Ramos (cell line): ENCODE data around the gene FNIP2.
"Not testable (repeated sequence)": the region's sequence is repeated elsewhere in the genome, so short reads cannot be mapped to it uniquely, and the experiment has no call there.

Experiments
- in situ Hi-C: fragments of 300-500 bp; cut with MboI; formaldehyde crosslinking; loops from one replicate; pipeline ENCODE4 v1.14.3; 2022; ENCODE audit warnings: low sequenced_read_pairs; ENCODE audit not compliant: unreplicated experiment

FNIP2 gene

DNA sequence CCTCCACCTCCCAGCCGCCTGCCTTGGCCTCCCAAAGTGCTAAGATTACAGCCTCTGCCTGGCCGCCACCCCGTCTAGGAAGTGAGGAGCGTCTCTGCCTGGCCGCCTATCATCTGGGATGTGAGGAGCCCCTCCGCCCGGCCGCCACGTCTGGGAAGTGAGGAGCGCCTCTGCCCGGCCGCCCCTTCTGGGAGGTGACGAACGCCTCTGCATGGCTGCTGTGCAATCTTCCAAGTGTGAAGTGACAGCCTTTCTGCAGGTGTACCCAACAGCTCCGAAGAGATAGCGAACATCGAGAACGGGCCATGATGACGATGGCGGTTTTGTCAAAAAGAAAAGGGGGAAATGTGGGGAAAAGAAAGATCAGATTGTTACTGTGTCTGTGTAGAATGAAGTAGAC is 9.3 kb upstream of the FNIP2 start:
- in situ Hi-C loops, result not testable (repeated sequence)

DNA sequence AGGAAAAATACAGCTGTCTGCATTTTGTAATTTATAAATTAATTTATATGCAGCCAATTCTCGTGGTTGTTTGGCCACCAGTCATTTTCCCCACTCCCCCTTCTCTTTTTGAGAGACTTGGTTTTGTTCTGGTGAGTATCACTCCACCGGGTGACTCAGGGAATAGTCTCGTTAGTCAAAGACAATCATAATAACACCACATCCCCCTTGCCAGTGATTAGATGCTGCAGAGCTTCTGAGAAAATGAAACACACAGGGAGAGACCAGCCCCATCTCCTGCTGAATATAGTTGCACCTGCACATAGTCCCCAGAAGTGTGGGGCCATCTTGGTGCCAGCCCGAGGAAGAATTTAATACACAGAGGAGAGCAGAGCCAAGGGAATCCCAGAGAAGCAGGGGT is 8.0 kb upstream of the FNIP2 start:
- in situ Hi-C loops, result no loop called here

DNA sequence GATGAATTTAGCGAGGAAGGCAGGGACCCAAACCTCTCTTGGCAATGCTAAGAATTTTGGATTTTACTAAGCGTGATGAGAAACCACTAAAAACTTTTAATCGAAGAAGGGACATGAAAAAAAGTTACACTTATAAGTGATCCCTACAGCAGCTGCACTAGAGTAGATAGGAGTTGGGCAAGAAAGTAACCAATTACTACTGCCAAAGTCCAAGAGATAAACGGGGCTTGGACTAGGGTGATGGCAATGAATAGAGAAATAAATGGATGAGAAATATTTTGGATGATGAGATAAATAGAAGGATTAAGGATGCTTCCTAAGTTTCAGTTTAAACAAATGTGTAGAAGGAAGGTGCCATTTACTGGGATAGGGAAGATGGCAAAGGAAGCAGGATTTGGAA is 6.3 kb upstream of the FNIP2 start:
- in situ Hi-C loops, result no loop called here

DNA sequence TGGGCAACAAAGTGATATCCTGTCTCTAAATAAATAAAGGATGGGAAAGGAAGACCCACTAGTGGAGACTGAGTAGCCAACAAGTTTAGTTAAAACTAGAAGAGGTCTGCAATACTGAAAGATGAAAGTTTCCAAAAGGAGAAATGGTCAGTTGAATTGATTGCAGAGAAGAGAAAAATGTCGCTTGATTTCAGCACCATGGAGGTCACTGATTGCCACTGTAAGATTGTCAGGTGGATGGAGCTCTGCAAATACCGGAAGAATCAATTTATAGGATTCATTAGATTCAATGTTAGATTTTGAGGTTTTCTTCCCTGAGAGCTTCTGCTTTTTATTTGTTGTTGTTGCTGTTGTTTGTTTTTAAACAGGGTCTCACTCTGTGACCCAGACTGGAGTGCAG is 5.4 kb upstream of the FNIP2 start:
- in situ Hi-C loops, result no loop called here

DNA sequence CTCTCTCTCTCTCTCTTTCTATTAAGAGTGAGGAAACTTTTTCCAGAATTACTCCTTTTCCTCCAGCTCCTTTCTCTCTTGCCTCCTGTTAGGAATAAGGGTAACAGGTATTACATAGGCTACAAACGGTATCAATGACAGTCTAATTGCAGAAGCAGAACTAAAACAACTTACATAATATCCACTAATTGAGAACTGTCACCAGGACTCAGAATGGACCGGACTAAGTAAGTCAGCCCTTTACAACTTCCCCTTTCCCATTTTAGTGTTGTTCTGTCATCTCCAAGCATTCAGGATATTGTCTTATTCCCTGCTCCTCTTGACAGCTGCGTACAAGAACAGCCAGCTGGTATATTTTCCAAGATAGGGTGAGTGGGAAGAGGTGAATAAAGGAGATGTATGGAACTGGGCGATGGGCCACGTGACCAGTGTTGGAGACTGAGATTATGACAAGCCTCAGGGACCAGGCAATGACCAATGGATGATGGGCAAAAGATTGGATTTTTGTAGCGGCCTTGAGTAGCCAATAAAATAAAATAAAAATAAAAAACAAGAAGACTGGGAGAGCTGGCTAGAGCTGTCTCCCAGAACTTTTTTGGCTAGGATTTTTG is 2.3 kb upstream of the FNIP2 start:
- in situ Hi-C loops, result no loop called here

DNA sequence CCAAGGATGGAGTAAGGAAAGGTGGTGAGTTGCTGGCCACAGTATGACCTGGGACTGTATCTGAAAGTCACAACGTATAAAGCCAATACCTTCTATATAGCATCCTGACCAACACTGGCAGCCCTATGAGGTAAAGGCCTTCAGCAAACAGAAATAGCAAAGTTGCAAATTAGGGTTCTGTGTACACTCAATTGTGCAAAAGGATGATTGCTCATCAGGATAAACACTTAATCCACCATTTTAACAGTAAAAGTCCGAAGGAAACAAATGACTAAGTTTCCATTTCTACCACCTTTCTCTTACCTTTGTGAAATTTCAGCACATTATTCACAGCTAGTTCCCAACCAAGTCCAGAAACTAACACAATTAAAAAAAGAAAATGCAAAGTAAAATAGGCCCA is 1.4 kb upstream of the FNIP2 start:
- in situ Hi-C loops, result no loop called here

DNA sequence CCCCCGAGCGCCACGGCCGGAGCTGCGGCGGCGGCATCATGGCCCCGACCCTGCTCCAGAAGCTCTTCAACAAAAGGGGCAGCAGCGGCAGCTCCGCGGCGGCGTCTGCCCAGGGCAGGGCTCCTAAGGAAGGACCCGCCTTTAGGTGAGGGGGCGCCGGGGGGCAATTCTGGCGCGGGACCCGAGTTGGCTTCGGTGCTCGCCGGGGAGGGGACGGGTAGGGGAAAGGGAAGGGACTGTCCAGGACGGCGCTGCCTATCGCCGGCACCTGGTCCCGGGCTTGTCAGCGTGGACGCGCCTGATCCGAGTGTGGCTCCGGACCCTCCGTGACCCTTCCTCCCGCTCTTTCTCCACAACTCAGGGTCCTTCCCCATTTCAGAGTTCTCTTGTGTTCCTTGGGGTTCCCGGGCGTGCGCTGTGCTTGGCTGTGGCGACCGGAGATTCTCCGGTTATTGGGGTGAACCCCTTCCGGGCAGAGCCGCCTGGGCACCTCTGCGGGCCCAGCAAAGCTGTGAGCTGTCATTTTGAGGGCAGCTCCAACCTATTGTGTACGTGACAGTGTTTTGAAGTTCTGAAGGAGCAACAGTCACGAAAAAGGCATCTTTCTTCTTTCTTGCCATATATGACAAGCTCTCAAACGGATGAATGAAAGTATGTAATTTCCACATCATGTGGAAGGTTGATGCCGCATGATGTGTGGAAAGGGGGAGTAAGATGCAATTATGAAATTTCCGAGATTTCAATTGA is 522 bp downstream of the FNIP2 start:
- in situ Hi-C loops, result no loop called here

DNA sequence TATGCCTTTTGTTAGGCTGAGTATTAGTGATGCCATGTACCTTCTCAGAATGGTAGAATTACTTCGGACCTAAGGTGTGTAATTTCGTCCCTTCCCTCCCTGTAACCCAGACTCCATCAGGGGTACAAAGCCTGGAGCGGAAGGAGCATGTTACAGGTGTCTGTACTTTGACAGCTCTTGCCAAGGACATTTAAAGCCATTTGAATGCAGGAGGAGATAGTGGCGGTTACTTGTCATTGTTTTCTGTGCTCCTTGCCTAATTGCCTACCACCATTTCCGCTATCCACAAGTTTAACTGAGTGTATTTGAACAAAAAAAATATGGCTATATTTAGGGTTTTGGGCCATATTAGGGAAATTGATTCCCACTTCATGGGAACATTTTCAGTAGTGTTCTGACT is 1.8 kb downstream of the FNIP2 start:
- in situ Hi-C loops, result no loop called here

DNA sequence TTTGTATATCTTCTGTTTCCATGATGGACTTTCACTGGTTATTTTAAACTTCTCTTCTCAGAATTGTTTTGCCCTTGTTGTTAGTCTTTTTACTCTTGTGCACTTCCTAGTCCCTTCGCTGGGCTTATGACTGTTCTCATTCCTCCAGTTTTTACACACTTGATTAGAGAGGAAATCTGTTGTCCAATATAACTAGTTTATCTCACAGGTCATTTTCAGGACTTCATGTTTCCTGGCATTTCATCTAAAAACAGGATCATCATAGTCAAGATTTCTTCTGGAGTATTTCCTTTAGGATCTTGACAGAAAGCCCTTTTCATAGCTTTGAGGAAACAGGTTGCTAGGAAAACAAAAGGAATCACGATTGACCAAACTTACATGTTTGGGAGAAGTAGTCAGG is 3.0 kb downstream of the FNIP2 start:
- in situ Hi-C loops, result no loop called here

DNA sequence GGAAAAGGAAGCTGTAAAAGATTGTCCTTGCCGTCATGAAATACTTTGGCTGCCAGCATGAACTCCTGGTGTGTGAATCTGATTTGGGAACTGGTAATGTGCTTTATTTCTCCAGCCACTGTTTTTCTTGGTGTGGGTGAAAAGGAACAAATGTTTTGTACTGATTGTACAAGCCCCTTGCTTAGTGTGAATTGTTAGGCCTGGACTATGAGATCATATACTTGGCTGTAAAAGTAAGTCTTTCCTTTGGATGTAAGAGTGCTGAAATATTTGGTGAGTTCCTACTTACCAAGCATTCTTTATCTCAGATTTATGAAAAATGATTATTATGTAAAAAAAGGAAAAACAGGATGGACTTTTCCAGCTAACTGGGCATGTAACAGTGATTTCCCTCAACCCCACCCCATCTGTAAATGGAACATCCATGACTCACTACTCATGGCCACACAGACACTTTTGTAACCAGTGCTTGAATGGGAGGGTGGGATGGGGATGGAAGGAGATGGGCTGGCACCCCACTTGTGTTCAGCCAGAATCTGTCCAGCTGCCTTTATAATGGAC is 6.3 kb downstream of the FNIP2 start:
- in situ Hi-C loops, result no loop called here

DNA sequence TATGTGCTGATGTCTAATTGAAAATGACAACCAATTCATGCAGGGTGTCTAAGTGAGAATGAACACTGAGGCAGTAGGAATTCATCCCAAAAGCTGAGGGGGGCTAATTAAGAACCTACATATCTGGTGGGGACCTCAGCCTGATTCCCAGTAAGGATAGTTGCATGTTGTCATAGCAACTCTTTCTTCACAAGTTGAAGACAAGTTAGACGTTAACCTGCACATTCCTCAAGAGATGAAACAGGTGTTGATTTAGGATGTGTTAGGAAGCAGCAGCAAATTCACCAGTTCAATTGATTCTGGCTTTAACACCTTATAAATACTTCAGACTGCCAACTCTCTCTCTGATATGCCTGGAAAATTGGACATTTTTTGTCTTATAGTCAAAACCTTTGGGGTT is 7.3 kb downstream of the FNIP2 start:
- in situ Hi-C loops, result no loop called here

DNA sequence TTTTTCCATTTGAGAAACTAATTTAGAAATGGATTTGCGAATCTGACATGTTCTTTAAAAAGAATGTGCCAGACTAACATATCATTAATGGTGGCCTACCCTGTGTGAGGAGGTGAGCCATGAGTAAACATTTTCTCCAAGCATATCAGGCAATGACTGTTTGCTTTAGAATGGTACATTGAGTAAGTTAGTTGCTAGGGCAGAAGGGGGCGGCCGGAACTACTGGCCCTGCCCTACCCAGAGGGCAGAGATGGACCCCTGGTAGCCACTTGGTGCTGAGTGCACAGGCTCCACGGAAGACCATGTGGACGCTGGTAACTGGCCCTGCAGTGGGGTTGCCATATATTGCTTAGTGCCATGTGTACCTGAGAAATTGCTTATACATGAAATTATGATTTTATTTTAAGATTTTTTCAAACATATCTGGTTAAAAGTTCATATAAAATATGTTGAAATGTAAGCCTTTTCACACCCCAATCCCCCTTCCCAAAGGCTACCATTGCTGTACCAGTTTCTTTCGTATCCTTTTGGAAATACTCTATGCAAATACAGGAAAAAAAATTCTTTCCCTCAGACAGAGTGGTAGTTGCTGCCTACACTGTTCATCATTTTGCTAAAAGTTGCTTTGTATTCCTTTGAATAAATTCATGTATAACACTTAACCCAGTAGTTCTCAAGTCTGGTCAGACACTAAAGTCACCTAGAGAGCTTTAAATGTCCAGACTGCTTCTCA is 8.8 kb downstream of the FNIP2 start:
- in situ Hi-C loops, result no loop called here

DNA sequence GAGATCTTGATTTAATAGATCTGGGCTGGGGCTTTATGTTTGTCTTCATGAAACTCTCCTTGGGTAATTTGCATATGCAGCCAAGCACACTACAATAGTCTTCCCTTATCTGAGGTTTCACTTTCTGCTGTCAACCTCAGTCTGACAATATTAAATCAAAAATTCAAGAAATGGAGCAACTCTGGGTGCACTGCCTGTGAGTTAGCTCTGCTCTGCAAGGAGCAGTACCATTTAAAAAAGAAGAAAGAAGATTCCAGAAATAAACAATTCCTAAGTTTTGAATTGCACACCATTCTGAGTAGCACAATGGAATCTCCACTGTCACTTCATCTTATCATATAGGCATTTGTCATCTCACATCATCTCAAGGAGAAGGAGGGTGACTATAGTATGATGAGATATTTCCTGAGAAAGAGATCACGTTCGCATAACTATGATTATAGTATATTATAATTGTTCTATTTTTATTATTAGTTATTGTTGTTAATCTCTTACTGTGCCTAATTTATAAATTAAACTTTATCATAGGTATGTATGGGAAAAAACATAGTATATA is 9.4 kb downstream of the FNIP2 start:
- in situ Hi-C loops, result no loop called here

DNA sequence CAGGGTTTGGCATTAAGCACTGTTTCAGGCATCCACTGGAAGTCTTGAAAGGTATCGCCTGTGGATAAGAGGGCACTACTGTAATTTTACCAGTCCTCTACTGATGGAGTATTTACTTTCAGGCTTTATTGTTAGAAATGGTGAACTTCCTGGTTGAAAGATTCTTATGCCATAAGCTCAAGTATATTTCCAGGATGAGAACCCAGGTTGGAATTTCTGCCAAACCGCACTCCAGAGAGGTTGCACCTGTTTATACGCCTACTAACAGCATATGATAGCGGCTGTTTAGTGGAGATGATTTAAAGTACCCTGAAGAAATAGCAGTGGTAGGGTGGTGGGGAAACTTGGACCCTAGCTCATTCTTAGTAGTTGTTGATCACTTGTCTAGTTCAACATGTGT is 9.9 kb downstream of the FNIP2 start:
- in situ Hi-C loops, result no loop called here

DNA sequence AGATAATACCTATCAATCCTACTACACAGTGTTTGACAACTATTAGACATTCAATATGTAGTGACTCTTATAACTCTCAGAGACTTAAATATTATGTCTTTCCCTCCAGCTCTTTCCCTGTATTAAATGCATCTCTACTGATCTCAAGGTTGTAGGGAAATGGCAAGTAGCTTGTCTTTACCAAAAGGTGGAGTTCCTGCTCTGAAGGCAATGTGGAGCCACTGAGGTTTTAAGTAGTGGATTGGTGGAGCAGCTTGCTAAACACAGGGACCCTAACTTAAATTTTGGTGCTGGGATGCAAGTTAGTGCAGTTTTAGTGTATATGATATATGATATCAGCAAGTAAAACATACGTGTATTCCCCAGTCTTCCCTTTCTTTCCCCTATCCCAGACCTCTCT is 13.1 kb downstream of the FNIP2 start:
- in situ Hi-C loops, result no loop called here

DNA sequence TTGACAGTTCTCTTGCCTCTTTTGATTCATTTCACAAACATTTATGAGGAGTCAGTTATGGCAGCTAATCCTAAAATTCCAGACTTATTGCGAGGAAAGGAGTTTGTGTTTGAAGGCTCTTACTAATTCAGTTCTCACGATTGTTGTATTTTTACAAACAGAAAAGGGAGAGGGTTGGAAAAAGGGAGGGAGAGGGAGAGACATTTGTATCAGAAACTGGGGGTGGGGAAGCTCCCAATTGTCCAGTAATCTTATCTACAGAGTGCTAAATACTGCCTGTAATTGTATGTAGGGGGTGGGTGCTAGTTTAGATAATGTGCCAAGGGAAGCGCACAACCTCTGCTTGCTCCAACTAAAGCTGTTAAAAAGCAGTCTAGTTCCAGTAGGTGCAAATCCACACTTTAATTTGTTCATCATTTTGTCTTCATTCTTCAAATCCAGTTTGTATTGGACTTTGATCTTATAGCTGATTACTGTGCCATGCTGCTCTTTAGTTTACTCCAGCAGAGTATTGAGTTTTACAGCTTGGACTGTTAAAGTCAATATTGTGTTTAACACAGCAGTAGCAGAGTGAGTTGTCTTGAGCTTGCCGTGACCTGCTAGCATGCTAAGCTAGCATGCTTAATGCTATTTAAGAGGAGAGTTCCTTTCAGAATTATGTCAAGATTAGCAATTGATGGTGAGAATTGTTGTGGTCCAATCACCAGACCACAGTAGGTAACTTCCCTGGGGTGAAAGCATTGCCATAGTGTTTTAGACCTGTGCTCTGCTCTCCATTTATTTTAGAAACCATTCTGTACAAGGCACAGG is 13.9 kb downstream of the FNIP2 start:
- in situ Hi-C loops, result no loop called here

DNA sequence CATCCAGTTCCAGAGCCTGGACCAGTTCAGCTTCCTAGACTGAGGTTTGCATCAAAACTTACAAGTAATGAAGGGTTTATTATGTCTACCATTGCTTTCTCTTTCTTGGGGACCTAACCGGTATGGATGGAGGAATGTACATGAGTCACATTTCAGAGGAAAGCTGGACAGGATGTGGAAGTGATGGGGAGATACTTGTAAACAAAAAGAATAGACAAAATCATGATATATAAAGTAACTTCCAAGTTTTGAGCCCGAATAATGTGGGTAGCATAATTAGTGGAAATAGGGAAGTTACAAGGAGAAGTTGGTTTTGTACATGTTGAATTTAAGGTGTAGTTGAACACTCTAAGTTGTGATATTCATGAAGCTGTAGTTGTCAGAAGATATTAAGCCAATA is 15.0 kb downstream of the FNIP2 start:
- in situ Hi-C loops, result no loop called here

DNA sequence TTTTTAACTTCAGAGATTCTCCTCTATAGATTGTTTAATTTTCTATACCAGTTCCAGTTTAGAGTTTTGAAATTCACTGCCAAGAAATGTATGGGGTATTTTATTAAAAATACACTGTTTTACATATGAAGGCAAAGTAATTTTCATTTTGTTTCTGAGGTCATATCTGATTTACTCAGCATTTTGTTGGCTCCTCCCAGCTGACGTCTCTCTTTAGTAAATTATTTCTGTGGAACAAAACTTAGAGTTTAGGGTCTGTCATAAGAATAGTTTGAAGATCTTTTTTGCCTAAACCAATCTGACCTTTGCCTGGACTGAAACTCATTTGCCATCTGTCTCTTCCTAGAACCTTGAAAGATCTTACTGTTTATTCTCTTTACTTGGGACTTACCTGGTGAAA is 16.9 kb downstream of the FNIP2 start:
- in situ Hi-C loops, result no loop called here

DNA sequence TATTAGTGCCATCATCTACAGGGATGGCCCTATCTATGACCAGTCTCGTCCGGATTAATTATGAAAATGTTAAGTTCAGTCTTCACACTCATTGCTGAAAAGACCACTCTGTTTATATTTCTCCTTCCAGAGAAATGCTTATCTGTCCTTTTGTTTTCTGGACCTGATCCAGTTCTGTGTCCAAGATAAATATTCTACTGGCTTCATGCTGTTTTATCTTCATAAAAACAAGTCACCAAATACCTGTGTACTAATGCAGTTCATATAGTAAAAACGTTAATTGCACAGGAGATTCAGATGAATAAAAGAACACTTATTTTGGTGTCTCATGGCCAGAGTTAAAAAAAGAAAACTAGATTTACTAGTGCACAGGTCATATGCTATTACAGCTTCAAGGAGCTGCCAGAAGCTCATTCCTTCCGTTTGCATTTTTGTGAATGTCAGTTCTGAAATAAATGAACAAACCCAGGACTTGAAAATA is 17.3 kb downstream of the FNIP2 start:
- in situ Hi-C loops, result no loop called here

DNA sequence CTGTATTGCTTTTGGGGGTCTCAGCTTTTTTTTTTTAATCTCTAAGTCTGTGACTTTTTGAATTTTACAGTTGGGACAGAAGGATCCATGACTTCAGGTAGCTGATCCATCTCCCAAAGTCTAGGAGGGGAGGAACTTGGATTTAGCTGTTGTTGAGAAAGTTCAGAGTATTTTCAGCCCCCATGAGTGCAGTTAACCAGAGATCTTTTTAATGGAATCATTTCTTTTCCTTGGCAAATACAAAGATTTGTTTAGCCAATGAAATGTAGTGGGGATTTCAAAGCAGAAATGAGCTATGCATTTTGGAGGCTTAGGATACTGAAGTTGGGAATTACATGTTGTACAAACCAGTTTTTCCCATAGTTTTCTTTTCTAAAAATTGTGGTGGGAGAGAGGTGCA is 18.1 kb downstream of the FNIP2 start:
- in situ Hi-C loops, result no loop called here
